HEK293 (cell line): Measurements from ENCODE around the gene PADI2.

Source experiments
- CTCF ChIA-PET: fragments of 350-600 bp; formaldehyde crosslinking; extraction: SDS; loops from one replicate; lab custom pipeline; 2021; ENCODE audit warnings: antibody characterized with exemption; lab: Yijun Ruan, JAX
- POLR2A ChIA-PET: fragments of 300-600 bp; formaldehyde crosslinking; extraction: SDS; loops from one replicate; lab custom pipeline; 2020; ENCODE audit warnings: antibody characterized with exemption, inconsistent platforms; lab: Yijun Ruan, JAX
- H3K27ac ChIP-seq: fragments of 200-500 bp; sonication (Bioruptor generic); 2 replicates; pipeline ENCODE4 v1.5.1; 2014; ENCODE audit warnings: low read depth, low read length, control low read depth, inconsistent platforms; ENCODE audit errors: extremely low read depth
- H3K36me3 ChIP-seq, 2 experiments: fragments of 200-500 bp in 1 of 2; sonication (Bioruptor generic) in 1 of 2; 1 replicate in 1 of 2; 2 replicates in 1 of 2; pipeline ENCODE4 v1.5.1; 2014 to 2017; ENCODE audit warnings: inconsistent platforms in 2 of 2, low read length in 2 of 2; ENCODE audit not compliant: control insufficient read depth in 2 of 2, insufficient read depth in 1 of 2
- H3K4me1 ChIP-seq: fragments of 200-500 bp; sonication (Bioruptor generic); 2 replicates; pipeline ENCODE4 v1.5.1; 2014; ENCODE audit warnings: mild to moderate bottlenecking, low read length, inconsistent platforms; ENCODE audit not compliant: control insufficient read depth, insufficient read depth
- H3K4me3 ChIP-seq: 2 replicates; pipeline ENCODE4 v1.5.1; 2011; ENCODE audit warnings: low read depth, mild to moderate bottlenecking, control low read depth, low read length, moderate library complexity
- H3K9me3 ChIP-seq: fragments of 200-500 bp; sonication (Bioruptor generic); 2 replicates; pipeline ENCODE4 v1.5.1; 2014; ENCODE audit warnings: low read depth, low read length, inconsistent platforms; ENCODE audit not compliant: control insufficient read depth, insufficient read depth
- CTCF ChIP-seq: fragments of 450-650 bp; formaldehyde crosslinking; IDR thresholded peaks from 2 replicates; pipeline ENCODE4 v1.5.1; 2016; ENCODE audit warnings: missing biosample characterization, missing genetic modification characterization
- ZIC2 ChIP-seq: fragments of 450-650 bp; formaldehyde crosslinking; IDR thresholded peaks from 2 replicates; pipeline ENCODE4 v1.5.1; 2016; ENCODE audit warnings: missing biosample characterization, missing genetic modification characterization
- ZNF133 ChIP-seq: fragments of 450-650 bp; formaldehyde crosslinking; IDR thresholded peaks from 2 replicates; pipeline ENCODE4 v1.5.1; 2016; ENCODE audit warnings: missing biosample characterization, missing genetic modification characterization
- ZNF19 ChIP-seq: fragments of 450-650 bp; formaldehyde crosslinking; IDR thresholded peaks from 2 replicates; pipeline ENCODE4; 2016; ENCODE audit warnings: missing biosample characterization, missing genetic modification characterization, low read depth
- ZNF214 ChIP-seq: fragments of 450-650 bp; formaldehyde crosslinking; IDR thresholded peaks from 2 replicates; pipeline ENCODE4 v1.5.1; 2017; ENCODE audit warnings: missing biosample characterization, mild to moderate bottlenecking, missing genetic modification characterization, borderline replicate concordance
- ZNF248 ChIP-seq: fragments of 450-650 bp; formaldehyde crosslinking; IDR thresholded peaks from 2 replicates; pipeline ENCODE4 v1.5.1; 2017; ENCODE audit warnings: missing biosample characterization, missing genetic modification characterization
- ZNF324 ChIP-seq: fragments of 450-650 bp; formaldehyde crosslinking; IDR thresholded peaks from 2 replicates; pipeline ENCODE4 v1.5.1; 2016; ENCODE audit warnings: missing biosample characterization, missing genetic modification characterization
- ZNF335 ChIP-seq: fragments of 450-650 bp; formaldehyde crosslinking; conservative IDR thresholded peaks from 2 replicates; pipeline ENCODE4 v1.5.1; 2016; ENCODE audit warnings: missing biosample characterization, missing genetic modification characterization
- ZNF362 ChIP-seq: fragments of 450-650 bp; formaldehyde crosslinking; IDR thresholded peaks from 2 replicates; pipeline ENCODE4 v1.5.1; 2016; ENCODE audit warnings: missing biosample characterization, missing genetic modification characterization
- ZNF510 ChIP-seq: fragments of 450-650 bp; formaldehyde crosslinking; IDR thresholded peaks from 2 replicates; pipeline ENCODE4 v1.5.1; 2018; ENCODE audit warnings: mild to moderate bottlenecking, missing genetic modification characterization, missing biosample characterization; ENCODE audit not compliant: insufficient replicate concordance
- ZNF549 ChIP-seq: fragments of 450-650 bp; IDR thresholded peaks from 2 replicates; pipeline ENCODE4 v1.5.1; 2018; ENCODE audit warnings: missing biosample characterization, missing genetic modification characterization, mild to moderate bottlenecking, inconsistent platforms, moderate library complexity
- ZNF670 ChIP-seq: fragments of 450-650 bp; formaldehyde crosslinking; IDR thresholded peaks from 2 replicates; pipeline ENCODE4 v1.5.1; 2016; ENCODE audit warnings: missing biosample characterization, missing genetic modification characterization, low read depth
- TF ChIP-seq, protein P1 (sequence below): fragments of 450-650 bp; formaldehyde crosslinking; IDR thresholded peaks from 2 replicates; pipeline ENCODE4 v1.5.1; 2016; ENCODE audit warnings: missing biosample characterization, missing genetic modification characterization
- TF ChIP-seq, protein P2 (sequence below): fragments of 450-650 bp; formaldehyde crosslinking; IDR thresholded peaks from 2 replicates; pipeline ENCODE4 v1.5.1; 2016; ENCODE audit warnings: missing biosample characterization, missing genetic modification characterization
- TF ChIP-seq, protein P3 (sequence below): sonication (generic); formaldehyde crosslinking; IDR thresholded peaks from 2 replicates; pipeline ENCODE4 v1.8.1; 2022; ENCODE audit warnings: mild to moderate bottlenecking, moderate library complexity, missing genetic modification reagents

The PADI2 gene

GRCh38 chr1:17099616-17100340 lies 19.5 kb downstream of the PADI2 start (continued):
- no peak for TF ChIP-seq CTCF (tag by site-specific recombination)

GRCh38 chr1:17098446-17099317 lies 20.6 kb downstream of the PADI2 start:
- H3K4me3 ChIP-seq = no peak overlapping the region
- TF ChIP-seq ZNF133 (tag by site-specific recombination) (no peak), ZIC2 (tag by site-specific recombination) (peak; percentile 45), ZNF19 (tag by site-specific recombination) (no peak), ZNF335 (0 out of 2 replicates have a peak, but pooled peaks have one; percentile 11), ZNF549 (no peak), ZNF324 (no peak)
- TF ChIP-seq, protein P1, sequence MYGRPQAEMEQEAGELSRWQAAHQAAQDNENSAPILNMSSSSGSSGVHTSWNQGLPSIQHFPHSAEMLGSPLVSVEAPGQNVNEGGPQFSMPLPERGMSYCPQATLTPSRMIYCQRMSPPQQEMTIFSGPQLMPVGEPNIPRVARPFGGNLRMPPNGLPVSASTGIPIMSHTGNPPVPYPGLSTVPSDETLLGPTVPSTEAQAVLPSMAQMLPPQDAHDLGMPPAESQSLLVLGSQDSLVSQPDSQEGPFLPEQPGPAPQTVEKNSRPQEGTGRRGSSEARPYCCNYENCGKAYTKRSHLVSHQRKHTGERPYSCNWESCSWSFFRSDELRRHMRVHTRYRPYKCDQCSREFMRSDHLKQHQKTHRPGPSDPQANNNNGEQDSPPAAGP (tag by site-specific recombination) = no peak
- TF ChIP-seq, all 188 proteins: peak for 2
- H3K9me3 ChIP-seq = no peaks in the 10 kb centered on the region
- no peaks in the 10 kb centered on the region for H3K4me1 ChIP-seq
- no peaks in the 10 kb centered on the region for H3K36me3 ChIP-seq
- POLR2A ChIA-PET = no interaction called here
- no peak overlapping the region for H3K27ac ChIP-seq
- CTCF ChIA-PET = interaction anchor here (0.9 to 1.0 kb wide), 3 partner anchors 26 to 139 kb away, joined by 3 read pairs; no protein-coding TSS in a partner anchor

- ChIA-PET CTCF (interaction anchor here (0.6 kb wide), 2 partner anchors 41 to 55 kb away, joined by 3 to 4 read pairs; no protein-coding TSS in a partner anchor), POLR2A (no interaction called here)
Observed at GRCh38 chr1:17097787-17098186, 21.5 kb downstream of the PADI2 start.

GRCh38 chr1:17097147-17097546 lies 22.1 kb downstream of the PADI2 start:
- H3K4me3 ChIP-seq = no peak overlapping the region
- no peaks in the 10 kb centered on the region for H3K9me3 ChIP-seq
- no peaks in the 10 kb centered on the region for H3K36me3 ChIP-seq
- CTCF ChIA-PET = interaction anchor here (0.6 kb wide), 2 partner anchors 41 to 56 kb away, joined by 3 to 4 read pairs; no protein-coding TSS in a partner anchor
- no peak overlapping the region for H3K27ac ChIP-seq
- POLR2A ChIA-PET = no interaction called here
- no peaks in the 10 kb centered on the region for H3K4me1 ChIP-seq
- TF ChIP-seq, protein P2, sequence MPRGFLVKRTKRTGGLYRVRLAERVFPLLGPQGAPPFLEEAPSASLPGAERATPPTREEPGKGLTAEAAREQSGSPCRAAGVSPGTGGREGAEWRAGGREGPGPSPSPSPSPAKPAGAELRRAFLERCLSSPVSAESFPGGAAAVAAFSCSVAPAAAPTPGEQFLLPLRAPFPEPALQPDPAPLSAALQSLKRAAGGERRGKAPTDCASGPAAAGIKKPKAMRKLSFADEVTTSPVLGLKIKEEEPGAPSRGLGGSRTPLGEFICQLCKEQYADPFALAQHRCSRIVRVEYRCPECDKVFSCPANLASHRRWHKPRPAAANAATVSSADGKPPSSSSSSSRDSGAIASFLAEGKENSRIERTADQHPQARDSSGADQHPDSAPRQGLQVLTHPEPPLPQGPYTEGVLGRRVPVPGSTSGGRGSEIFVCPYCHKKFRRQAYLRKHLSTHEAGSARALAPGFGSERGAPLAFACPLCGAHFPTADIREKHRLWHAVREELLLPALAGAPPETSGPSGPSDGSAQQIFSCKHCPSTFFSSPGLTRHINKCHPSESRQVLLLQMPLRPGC (tag by site-specific recombination) = no peak
- TF ChIP-seq ZNF362 (no peak), ZNF670 (tag by site-specific recombination) (no peak), ZNF248 (tag by site-specific recombination) (no peak), ZNF510 (no peak), ZNF214 (tag by site-specific recombination) (no peak)
- TF ChIP-seq, protein P1 (tag by site-specific recombination) = peak; percentile 68

More at GRCh38 chr1:17097787-17098186, 21.5 kb downstream of the PADI2 start:
- Histone ChIP-seq H3K9me3 (no peaks in the 10 kb centered on the region), H3K4me1 (no peaks in the 10 kb centered on the region), H3K36me3 (no peaks in the 10 kb centered on the region), H3K4me3 (no peak overlapping the region), H3K27ac (no peak overlapping the region)
- TF ChIP-seq ZIC2 (tag by site-specific recombination) (peak; percentile 51; the same call in 1 of the 2 replicates), ZNF335 (no peak)
- TF ChIP-seq, protein P3, sequence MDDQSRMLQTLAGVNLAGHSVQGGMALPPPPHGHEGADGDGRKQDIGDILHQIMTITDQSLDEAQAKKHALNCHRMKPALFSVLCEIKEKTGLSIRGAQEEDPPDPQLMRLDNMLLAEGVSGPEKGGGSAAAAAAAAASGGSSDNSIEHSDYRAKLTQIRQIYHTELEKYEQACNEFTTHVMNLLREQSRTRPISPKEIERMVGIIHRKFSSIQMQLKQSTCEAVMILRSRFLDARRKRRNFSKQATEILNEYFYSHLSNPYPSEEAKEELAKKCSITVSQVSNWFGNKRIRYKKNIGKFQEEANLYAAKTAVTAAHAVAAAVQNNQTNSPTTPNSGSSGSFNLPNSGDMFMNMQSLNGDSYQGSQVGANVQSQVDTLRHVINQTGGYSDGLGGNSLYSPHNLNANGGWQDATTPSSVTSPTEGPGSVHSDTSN = no peak
